Measurements from ENCODE around the gene GALNTL6.

GRCh38 chr4:172978848-172979247 lies 1165.6 kb downstream of the GALNTL6 start:
- TF ChIP-seq CTCF (IDR thresholded peaks at IDR 0.05) (no peak), EZH2 (IDR thresholded peaks at IDR 0.05; ENCODE audit: borderline replicate concordance, insufficient read depth, low read depth, low read length, poor library complexity, severe bottlenecking) (no peak)
